Erythroblast (primary cell): Measurements from ENCODE around the gene CLDN20.

Experiments used
- DNase-seq, 2 experiments: peaks; one replicate each; lab custom pipeline; 2025; lab: John Stamatoyannopoulos, UW
- GATA1 ChIP-seq: IDR thresholded peaks from 2 replicates; pipeline ENCODE4 v1.6.1; 2011; ENCODE audit warnings: low read depth, mild to moderate bottlenecking, control low read depth, low read length, moderate library complexity
- POLR2A ChIP-seq: IDR thresholded peaks from 2 replicates; pipeline ENCODE4 v1.6.1; 2011; ENCODE audit warnings: mild to moderate bottlenecking, low read length

The CLDN20 gene

DNA sequence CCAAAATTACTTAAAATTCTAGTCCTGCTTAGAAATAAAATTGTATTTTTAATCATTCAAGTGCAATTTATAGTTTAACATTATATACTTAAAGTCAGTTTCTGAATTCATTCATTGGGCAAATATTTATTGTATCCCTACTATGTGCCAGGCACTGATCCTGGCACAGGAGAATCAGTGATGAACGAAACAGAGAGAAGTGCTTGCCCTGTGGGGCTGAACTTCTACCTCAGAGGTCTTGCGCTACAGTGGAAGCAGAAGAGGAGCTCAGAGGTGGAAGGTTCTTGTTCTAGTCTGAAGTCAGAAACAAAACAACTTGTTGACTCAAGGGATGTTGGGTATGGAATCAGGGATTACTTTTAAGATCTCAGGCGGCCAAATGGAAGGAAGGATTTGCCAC is 6.0 kb downstream of the CLDN20 start:
- no peak for TF ChIP-seq POLR2A
- DNase-seq, result no peak

DNA sequence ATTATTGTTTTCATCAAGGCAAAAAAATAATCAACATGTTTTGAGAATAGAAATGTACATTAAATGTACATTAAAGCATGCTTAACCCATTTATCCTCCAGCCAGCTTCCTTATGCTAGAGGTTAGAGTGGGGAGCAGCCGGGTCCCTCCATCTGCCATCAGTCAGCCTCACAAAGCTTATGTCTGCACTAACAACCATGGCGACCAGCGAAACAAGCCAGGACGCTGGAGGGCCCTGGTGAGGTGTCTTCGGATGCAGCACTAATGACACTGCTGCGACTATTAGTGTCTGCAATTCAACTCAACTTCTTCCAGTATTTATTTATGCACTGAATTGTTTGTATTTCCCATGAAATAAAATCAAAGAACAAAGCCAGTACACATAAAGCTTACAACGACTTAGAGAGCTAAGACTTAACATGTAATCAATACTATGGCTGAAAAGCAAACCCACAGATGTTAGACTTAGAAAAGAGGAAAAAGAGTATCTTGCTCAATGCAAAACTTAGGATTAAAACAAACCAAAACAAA is 6.8 kb downstream of the CLDN20 start:
- TF ChIP-seq GATA1 (no peak), POLR2A (no peak)

DNA sequence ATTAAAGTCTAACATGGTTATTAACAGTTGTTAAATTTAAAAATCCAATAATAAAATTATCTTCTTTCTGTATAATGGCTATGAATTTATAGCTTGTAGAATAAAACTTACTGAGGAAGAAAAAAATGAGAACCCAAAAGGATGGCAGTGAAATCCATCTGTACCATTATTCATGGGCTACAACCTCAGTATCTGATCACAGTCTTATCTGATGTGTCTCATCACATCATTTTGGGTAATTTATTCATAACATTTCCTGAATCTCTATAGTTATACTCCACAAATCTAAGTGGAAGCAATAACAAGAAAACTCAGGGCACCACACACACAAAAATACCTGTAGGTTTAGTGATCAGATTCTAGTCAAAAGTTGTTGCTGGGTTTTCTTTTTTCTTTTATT is 7.3 kb downstream of the CLDN20 start:
- no peak for TF ChIP-seq GATA1
- TF ChIP-seq POLR2A, result no peak
- no peak for DNase-seq

More for the DNA sequence above, 6.8 kb downstream of the CLDN20 start:
- no peak for DNase-seq

DNA sequence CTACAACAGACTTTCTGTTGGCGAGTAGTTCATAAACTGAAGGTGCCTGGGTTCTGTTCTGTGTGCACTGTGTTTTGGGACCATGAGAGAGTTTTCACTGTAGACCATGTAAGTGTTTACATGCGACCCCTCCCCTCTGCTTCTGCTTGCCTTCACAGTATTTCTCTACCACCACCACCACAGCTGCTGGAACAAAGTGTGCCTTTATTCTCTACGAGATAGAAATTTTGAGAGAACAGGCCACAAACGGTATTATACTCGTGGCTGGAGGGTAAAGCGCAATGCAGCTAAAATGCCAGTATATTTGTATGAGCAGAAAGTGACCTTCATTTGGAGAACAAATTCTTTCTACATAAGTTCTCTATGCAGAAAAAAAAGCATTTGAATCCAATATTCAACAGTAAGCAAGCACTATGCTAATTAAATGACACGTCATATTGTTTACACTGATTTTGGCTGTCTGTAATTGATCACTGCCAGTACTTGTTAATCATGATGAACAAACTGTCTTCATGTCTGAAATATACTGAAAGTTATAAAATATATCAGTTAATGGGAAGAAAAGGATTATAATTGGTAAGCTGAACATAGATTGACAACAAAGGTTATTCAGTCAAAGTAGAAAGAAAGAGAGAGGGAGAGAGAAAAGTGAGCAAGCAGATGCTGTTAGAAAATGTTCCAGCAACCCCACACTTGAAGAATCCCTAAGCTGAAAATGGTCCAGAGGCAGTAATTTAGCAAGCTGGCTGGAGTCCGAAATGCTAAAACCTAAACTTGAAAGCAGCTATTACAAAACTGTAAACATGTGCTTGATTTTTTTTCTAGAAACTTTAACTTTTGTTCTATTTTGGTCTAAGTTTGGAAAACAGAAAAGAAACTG is 8.8 kb downstream of the CLDN20 start:
- no peak for TF ChIP-seq POLR2A
- TF ChIP-seq GATA1, result no peak

DNA sequence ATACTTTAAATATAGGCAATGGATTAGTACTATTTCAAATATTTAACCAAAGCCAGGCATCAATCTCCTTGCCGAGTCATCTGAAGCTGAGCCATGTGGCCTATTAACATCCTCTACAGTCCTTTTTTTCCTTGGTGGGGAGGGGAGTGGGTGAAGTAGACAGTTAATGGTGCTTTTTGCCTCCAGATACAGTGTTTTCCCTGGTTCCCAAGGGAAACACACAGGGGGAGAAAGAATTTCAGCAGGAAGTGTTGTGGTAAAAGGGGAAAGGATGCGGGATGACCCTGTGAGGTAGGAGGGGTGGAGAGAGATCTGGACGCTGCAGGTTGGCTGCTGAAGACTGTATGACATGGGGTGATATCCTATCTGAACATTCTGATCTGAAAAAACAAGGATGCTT is 9.6 kb downstream of the CLDN20 start:
- no peak for TF ChIP-seq GATA1
- TF ChIP-seq POLR2A, result no peak
- no peak for DNase-seq

More for the DNA sequence above, 8.8 kb downstream of the CLDN20 start:
- no peak for DNase-seq

DNA sequence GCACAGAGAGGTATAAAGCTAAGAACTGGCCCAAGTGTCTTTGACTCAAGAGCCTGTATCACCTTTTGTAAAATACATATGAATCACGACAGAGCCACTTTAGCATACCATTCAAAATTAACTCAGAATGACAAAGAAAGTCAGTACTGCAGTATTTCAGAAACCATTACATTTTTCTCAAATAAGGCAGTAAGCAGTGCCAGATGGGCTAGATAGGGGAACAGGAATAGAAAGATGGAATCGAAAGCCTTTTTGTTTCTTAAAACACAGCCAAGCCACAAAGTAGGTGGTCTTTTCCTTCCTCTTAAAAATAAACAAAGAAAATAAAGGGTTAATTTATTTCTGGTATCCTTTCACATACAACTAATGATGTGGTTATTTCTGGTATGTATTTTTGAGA is 10.3 kb downstream of the CLDN20 start:
- DNase-seq, result no peak
- no peak for TF ChIP-seq GATA1
- no peak for TF ChIP-seq POLR2A

DNA sequence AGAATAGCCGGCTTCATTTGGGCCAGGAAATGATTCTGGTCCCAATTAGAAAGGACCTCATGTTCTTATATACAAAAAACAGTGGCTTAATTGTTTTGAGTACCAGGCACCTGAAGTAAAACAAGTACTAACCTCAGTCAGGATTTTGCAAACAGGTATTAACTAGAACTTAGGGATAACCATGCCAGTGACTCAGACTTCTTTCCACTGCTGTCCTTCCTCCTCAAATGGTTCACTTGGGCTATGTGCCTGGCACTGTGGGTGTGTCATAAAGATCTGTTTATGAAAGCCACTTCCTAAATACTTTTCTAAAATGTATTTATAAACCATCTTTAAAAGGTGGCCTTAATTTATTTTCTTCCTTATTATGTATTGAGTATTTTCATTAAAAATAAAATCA is 10.7 kb downstream of the CLDN20 start:
- TF ChIP-seq GATA1, result no peak
- DNase-seq, result no peak

DNA sequence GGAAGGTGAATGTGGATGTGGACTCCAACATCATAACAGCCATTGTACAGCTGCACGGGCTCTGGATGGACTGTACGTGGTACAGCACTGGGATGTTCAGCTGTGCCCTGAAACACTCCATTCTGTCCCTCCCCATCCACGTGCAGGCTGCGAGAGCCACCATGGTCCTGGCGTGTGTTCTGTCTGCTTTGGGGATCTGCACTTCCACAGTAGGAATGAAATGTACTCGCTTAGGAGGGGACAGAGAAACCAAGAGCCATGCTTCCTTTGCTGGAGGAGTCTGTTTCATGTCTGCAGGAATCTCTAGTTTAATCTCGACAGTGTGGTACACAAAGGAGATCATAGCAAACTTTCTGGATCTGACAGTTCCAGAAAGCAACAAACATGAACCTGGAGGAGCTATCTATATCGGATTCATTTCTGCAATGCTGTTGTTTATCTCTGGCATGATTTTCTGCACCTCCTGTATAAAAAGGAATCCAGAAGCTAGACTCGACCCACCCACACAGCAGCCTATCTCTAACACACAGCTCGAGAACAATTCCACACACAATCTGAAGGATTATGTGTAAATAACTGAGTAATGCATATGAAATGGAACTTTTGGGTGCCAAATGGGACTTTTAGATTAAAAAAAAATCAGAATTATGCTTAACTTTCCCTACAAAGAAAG is 12.1 kb downstream of the CLDN20 start:
- DNase-seq, result no peak
- no peak for TF ChIP-seq POLR2A

DNA sequence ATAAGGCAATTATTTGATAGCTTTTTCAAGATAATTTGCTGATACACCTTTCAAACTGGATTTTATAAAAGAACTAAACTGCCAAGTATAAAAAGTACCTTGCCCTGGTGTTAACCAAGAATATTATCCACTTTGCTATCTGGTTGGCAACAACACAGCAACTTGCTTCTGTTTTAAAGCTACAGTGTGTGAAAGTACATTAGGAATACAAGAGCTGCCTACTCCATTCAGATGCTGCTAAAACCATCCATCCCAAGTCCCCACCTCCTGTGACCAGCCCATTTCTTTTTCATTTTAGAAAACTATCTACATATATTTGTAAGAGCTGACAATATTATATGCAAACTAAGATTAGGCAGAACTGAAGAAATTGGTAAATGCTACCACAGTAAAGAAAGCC is 12.8 kb downstream of the CLDN20 start:
- no peak for DNase-seq
- TF ChIP-seq GATA1 (no peak), POLR2A (no peak)

DNA sequence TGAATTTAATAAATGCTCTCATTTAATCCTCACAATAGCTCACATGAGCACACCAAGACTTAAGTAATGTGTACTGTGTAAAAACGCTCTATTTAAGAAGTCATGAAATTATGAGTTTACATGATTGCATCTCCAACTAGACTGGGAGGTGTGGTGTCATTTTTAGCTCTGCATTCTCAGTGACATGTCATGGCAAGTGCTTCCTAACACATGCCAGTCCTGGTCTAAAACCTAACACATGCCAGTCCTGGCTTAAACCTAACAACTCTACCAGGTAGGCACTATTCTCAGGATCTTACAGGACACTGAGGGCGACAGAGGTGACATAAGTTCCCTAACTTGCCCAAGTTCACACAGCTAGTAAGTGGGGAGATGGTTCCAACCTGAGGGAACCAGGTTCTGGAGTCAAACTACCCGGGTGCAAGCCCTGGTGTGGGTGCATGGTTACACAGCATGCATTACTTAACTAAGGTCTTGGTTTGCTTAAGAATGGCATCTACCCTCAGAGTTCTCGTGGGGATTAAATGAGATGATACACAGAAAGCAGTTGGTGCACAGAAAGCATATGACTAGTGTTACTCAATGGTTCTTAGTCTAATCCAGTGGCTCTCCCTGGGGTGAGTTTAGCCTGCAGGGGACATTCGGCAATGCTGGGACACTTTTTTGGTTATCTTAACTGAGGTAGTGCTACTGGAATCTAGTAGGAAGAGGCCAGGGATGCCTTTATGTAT is 14.7 kb downstream of the CLDN20 start:
- DNase-seq, result no peak
- TF ChIP-seq POLR2A, result no peak
- no peak for TF ChIP-seq GATA1

DNA sequence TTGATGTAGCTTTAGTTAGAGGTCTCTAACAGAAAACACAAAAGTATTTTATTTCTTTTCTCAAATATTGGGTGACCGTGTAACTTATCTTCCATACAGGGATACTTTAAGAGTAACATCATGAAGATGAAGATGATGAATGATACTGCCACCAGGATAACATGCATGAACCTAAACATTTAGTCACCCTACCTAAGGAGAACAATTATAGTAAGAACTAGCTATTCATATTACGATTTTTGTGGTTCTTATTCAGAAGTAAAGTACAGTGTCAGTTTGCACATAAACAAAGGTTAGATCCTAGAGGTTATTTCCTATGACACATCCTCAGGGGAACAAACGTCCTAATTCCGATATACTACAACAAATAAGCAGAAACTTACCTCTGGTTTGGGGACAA is 21.0 kb downstream of the CLDN20 start:
- no peak for DNase-seq
- TF ChIP-seq POLR2A (no peak), GATA1 (no peak)

DNA sequence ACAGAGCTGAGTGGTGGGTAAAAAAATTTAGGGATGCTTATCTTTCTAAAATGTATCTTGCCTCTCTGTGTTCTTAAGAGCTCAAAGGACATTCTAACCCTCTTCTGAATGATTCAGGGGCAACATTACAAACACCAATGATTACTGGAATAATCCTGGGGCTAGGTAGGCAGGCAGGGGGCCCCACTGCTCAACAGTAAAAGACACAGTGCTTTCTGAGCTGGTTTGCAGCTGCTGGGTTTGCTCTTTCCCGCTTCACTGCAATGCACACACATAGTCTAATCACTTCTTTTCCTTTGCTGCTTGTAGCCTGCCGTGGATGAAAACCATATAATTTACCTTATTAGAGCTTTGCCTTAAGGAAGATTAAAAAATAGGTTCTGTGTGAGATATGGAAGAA is 23.9 kb downstream of the CLDN20 start:
- TF ChIP-seq GATA1, result no peak
- no peak for TF ChIP-seq POLR2A
- no peak for DNase-seq

DNA sequence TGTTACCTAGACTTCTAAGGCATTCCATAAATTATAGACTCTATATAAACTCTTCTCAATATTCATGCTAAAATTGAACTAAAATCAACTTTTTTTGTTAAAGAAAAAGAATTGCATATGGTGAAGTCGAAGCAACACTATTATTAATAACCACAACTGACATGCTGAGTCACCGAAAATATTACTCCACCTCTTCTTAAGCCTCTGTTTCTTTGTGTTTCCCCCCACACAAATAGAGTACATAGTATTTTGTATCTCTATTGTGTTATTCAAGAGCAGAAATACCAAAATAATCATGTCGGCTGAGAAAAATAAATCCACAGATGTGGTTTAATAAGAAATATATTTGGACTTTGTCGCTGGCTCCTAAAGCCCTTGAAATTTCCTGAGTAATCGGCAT is 26.7 kb downstream of the CLDN20 start:
- DNase-seq, result no peak
- TF ChIP-seq GATA1 (no peak), POLR2A (no peak)

DNA sequence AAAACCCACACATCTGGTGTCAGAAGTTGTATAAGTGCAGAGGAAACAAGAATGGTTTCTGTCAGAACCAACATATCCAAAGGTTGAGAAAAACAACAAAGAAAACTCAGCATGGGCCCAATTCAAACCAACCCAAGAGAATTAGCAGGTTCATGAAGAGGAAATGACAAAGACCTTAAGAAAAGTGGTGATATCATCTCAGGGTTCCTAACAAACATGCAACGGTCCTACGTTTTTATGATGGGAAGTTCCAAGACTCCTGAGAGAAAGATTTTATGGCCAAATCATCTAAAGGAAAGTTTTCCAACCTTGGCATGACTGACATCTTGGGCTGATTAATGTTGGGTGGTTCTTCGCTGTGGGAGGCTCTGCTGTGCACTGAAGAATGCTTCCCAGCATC is 27.5 kb downstream of the CLDN20 start:
- TF ChIP-seq GATA1, result no peak
- TF ChIP-seq POLR2A, result no peak
- no peak for DNase-seq

DNA sequence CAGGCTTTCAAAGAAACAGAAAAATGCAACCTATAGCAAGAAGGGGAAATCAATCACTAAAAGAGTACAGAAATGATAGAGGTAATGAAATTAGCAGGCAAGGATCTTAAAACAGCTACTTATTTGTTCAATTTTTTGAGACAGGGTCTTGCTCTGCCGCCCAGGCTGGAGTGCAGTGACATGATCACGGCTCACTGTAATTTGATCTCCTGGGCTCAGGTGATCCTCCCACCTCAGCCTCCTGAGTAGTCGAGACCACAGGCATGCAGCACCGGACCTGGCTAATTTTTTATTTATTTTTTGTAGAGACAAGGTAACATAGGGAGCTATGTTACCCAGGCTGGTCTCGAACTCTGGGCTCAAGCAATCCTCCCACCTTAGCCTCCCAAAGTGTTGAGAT is 28.9 kb downstream of the CLDN20 start:
- DNase-seq, result no peak
- no peak for TF ChIP-seq GATA1
- no peak for TF ChIP-seq POLR2A

DNA sequence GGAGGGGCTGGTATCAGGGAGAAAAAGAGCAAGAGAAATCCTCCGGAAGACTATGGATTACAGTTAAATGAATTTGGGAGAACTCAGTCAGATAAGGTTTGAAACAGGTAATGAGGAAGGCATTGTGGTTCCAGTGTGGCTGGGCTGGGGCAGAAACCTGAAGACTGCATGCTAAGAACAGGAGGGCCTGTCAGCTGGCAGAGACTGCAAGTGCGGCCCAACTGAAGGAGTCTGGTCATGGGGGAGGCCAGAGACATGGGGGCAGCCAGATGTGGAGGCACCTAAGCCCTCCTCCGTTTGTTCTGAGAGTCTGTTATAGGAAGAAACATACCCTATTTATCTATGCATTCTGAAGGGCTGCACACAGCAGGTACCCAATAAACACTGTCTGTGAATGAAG is 33.9 kb downstream of the CLDN20 start:
- no peak for TF ChIP-seq GATA1
- TF ChIP-seq POLR2A, result no peak
- DNase-seq, result no peak
